H1 (cell line): Measurements from ENCODE around the gene RALGAPA2. TPM values are rescaled to one million over a fixed set of nuclear protein-coding genes. Genes with fewer than 3 reads are reported as not detected.

Experiments
- SIX5 ChIP-seq: IDR thresholded peaks from 2 replicates; pipeline ENCODE4 v1.6.1; 2011; ENCODE audit warnings: mild to moderate bottlenecking, low read depth, low read length
- polyA plus RNA-seq, 7 experiments: library from polyadenylated mRNA; depleted of rRNA in 3 of 7; stranded (reverse) in 5 of 7; unstranded in 2 of 7; fragments of >200 nt in 5 of 7; fragments of 200-250 nt in 2 of 7; gene quantifications; 1 replicate in 5 of 7; 2 replicates in 1 of 7; 4 replicates in 1 of 7; pipeline versions ENCODE4 v1.2.1 to v1.2.3, GENCODE V29; 2011 to 2013; ENCODE audit warnings: missing spikeins in 2 of 7, mixed read lengths in 2 of 7
- total RNA-seq: library from RNA; stranded (reverse); fragmentation: NEBNext Ultra II Directional; extraction: Animal tissue kit (Norgen Biotek cat#: 25700); gene quantifications from 2 replicates; pipeline ENCODE4 v1.2.1, GENCODE V29; 2021
- TF ChIP-seq, protein P1 (sequence below): IDR thresholded peaks from 2 replicates; pipeline ENCODE4 v1.6.1; 2012; ENCODE audit warnings: inconsistent platforms

Gene RALGAPA2
- total and polyA plus RNA-seq, 2 of the 8 experiments (the other 6 are each of a cell fraction or from before 2014, with no cell fraction given), result 5.1 to 25.5 TPM

DNA sequence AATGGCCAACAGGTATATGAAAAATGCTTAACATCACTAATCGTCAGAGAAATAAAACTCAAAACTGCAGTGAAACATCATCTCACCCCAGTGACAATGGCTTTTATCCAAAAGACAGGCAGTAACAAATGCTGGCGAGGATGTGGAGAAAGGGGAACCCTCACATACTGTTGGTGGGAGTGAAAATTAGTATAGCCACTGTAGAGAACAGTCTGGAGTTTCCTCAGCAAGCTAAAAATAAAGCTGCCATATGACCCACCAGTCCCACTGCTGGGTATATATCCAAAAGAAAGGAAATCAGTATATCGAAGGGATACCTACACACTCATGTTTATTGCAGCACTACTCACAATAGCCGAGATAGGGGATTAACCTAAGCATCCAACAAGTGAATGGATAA lies 368.0 kb downstream of the RALGAPA2 start (continued):
- TF ChIP-seq, protein P1, sequence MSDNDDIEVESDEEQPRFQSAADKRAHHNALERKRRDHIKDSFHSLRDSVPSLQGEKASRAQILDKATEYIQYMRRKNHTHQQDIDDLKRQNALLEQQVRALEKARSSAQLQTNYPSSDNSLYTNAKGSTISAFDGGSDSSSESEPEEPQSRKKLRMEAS, result no peak
- TF ChIP-seq SIX5, result no peak
- TF ChIP-seq, all 59 proteins: peak for 0
